Lower lobe of right lung (tissue), 2 donors: ENCODE results near the gene IFIT3. TPM values are rescaled to one million over a fixed set of nuclear protein-coding genes. Genes with fewer than 3 reads are reported as not detected.
A peak's percentile ranks its signal among the peaks of the same experiment; 100 is the strongest.
"Not testable (repeated sequence)": the region's sequence is repeated elsewhere in the genome, so short reads cannot be mapped to it uniquely, and the experiment has no call there.

Experiments used
- ATAC-seq, 2 donors: fragments of 200-7000 bp; cut with Tn5 transposase; one replicate each; pipeline ENCODE4 v1.9.1; 2020 to 2022; ENCODE audit warnings: mild to moderate bottlenecking in 2 of 2, moderate library complexity in 2 of 2
- DNase-seq: peaks from one replicate; pipeline ENCODE4 v3.0.0-alpha.2; 2020
- H3K27ac ChIP-seq: fragments of 200-600 bp; one replicate; pipeline ENCODE4 v1.8.0; 2022
- H3K27me3 ChIP-seq: fragments of 200-600 bp; one replicate; pipeline ENCODE4 v1.8.0; 2022; ENCODE audit warnings: low read depth
- H3K36me3 ChIP-seq: fragments of 200-600 bp; one replicate; pipeline ENCODE4 v1.8.0; 2022; ENCODE audit warnings: mild to moderate bottlenecking
- H3K4me1 ChIP-seq: fragments of 200-600 bp; one replicate; pipeline ENCODE4 v1.8.0; 2022
- H3K4me3 ChIP-seq: fragments of 200-600 bp; one replicate; pipeline ENCODE4 v1.8.0; 2022; ENCODE audit warnings: mild to moderate bottlenecking
- H3K9me3 ChIP-seq: fragments of 200-600 bp; one replicate; pipeline ENCODE4 v1.8.0; 2022
- intact Hi-C: fragments of 100-400 bp; cut with DNase I; formaldehyde crosslinking; loops from one replicate; pipeline ENCODE4 v1.11.0; 2022
- total RNA-seq: library from RNA; stranded (reverse); fragmentation: NEBNext Ultra II Directional; extraction: Animal tissue kit (Norgen Biotek cat#: 25700); gene quantifications from one replicate; pipeline ENCODE4 v1.2.1, GENCODE V29; 2021
- TF ChIP-seq, protein P1 (sequence below): fragments of 200-600 bp; IDR thresholded peaks from one replicate; pipeline ENCODE4 v1.8.0; 2022; ENCODE audit warnings: antibody characterized with exemption, mild to moderate bottlenecking
- donor health status: DM: no; HTN: yes; CAD: no; lungs with severe emphysema.

IFIT3 gene
- total RNA-seq, 1 donor from 2014 or later, result 117 TPM

DNA sequence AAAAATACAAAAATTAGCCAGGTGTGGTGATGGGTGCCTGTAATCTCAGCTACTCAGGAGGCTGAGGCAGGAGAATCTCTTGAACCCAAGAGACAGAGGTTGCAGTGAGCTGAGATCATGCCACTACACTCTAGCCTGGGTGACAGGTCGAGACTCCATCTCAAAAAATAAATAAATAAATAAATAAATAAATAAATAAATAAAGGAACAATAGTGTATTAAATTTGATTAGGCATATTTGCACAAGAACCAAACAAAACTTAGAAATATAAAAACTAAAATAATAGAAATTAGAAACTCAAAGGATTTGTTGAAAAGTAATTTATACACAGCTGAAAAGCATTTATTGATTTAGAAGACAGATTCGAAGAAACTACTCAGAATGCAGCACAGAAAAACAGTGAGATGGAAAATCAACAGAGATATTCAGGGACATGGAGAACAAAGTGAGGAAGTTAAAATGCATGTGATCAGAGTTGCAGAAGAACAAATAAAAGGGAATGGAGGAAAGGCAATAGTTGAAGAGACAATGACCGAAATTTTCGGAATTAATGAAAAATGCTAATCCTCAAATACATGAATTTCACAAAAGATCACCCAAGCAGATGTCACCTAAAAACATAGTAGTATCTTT lies 17.7 kb downstream of the IFIT3 start:
- H3K27ac ChIP-seq, result peak overlapping the region; percentile 9
- peaks cover 8% of the 10 kb centered on the region for H3K36me3 ChIP-seq
- H3K9me3 ChIP-seq, result no peaks in the 10 kb centered on the region
- peaks cover 47% of the 10 kb centered on the region for H3K4me1 ChIP-seq
- ATAC-seq (no peak), DNase-seq (no peak)
- H3K4me3 ChIP-seq, result no peak overlapping the region
- no peaks in the 10 kb centered on the region for H3K27me3 ChIP-seq
- TF ChIP-seq, protein P1, sequence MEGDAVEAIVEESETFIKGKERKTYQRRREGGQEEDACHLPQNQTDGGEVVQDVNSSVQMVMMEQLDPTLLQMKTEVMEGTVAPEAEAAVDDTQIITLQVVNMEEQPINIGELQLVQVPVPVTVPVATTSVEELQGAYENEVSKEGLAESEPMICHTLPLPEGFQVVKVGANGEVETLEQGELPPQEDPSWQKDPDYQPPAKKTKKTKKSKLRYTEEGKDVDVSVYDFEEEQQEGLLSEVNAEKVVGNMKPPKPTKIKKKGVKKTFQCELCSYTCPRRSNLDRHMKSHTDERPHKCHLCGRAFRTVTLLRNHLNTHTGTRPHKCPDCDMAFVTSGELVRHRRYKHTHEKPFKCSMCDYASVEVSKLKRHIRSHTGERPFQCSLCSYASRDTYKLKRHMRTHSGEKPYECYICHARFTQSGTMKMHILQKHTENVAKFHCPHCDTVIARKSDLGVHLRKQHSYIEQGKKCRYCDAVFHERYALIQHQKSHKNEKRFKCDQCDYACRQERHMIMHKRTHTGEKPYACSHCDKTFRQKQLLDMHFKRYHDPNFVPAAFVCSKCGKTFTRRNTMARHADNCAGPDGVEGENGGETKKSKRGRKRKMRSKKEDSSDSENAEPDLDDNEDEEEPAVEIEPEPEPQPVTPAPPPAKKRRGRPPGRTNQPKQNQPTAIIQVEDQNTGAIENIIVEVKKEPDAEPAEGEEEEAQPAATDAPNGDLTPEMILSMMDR, result no peak
- intact Hi-C loops, result no loop called here

DNA sequence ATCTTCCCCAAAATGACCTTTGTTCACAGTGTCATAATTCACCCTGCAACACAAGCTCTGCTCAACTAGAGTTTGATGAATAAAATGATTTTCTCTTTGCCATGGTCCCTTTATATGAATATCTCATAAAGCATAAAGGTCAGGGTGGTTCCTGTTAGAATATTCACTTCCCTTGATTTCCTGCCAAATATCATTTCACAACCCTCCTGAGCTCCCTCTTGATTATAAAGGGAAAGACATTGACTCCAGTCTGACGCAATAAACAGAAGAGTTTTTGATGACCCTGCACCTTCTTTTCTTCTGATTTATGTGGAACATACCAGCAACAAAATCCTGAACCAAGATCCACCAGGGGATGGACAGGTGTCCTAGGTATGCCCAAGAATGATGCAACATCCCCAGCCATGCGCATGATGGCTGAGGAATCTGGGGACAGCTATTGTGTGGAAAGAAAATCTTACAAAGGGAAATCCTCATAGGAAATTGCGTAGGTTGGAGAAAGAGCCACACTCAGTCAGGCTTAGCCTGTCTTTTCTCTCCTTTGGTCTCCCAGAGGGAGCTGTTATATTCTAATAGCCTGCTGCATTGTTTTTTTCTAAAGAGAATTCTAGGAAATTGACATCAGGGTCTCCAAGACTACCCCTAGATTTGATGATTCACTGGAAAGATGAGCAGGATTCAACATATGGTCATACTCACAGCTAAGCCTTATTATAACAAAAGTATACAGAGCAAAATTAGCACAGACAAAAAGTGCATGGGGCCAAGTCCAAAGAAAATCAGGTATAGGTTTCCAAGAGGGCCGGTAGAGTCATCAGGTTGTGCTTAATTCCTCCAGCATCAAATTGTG lies 18.8 kb downstream of the IFIT3 start:
- peaks cover 59% of the 10 kb centered on the region for H3K4me1 ChIP-seq
- intact Hi-C loops, result no loop called here
- H3K27ac ChIP-seq, result peak overlapping the region; percentile 9

DNA sequence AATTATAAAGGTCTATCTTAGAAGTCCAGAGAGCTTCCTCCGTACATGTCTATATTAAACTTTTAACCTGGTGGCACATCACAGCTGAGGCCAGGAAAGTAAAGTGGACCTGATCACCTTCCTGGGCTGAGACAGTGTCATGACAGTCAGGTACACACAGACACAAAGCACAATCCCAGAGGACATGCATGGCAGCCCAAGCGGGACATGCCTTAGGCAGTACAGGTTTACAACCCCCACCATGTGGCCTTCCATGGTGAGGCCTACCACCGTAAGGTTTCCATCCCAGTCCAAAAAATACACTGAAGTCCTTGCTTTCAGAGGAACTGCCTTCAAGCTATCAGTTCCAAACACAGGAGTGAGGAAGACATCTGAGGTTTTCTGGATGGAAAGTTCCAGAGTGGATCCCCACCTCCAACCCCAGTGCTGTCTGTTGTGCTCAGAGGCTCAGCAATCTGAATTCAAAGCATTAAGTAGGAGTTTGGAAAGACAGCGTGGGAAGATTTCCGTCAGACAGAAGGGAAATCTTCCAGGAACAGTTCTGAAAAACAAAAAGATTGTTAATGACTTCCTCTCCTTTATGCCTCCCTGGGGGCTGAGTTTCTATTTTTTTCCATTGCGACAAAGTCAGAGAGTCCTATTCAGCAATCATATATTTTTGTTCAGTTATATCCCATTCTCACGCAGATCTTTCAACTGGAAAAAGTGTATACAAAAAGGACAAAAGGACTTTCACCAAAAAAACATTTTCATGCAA lies 20.1 kb downstream of the IFIT3 start:
- Histone ChIP-seq H3K27ac (peak overlapping the region; percentile 9), H3K36me3 (no peaks in the 10 kb centered on the region), H3K4me1 (peaks cover 71% of the 10 kb centered on the region), H3K9me3 (no peaks in the 10 kb centered on the region), H3K4me3 (no peak overlapping the region), H3K27me3 (no peaks in the 10 kb centered on the region)
- no peak for DNase-seq
- intact Hi-C loops, result no loop called here
- no peak for ATAC-seq
- TF ChIP-seq, protein P1, result no peak

More for the DNA sequence above, 18.8 kb downstream of the IFIT3 start:
- Histone ChIP-seq H3K27me3 (no peaks in the 10 kb centered on the region), H3K36me3 (no peaks in the 10 kb centered on the region), H3K9me3 (no peaks in the 10 kb centered on the region), H3K4me3 (no peak overlapping the region)
- DNase-seq (no peak), ATAC-seq (peak; percentile 48 to 63)
- TF ChIP-seq, protein P1, result no peak

DNA sequence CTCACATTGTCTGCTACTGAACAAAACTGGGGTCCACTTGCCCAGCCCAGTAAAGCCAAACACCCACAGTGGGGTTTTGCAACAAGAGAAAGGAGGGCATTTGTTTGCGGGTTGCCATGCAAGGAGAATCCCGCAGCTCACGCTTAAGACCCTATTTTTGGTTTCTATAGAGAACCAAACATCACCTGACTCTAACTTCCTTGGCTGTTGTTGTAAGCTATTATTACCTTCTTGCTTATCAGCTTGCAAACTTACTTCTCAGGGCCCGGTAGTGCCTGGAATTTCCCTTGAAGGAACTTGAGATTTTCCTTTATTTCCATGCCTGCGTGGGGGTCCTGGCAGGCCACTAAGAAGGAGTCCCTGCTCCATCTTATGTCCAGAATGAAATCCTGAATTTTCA lies 20.7 kb downstream of the IFIT3 start:
- Histone ChIP-seq H3K4me3 (no peak overlapping the region), H3K36me3 (no peaks in the 10 kb centered on the region), H3K27me3 (no peaks in the 10 kb centered on the region), H3K9me3 (no peaks in the 10 kb centered on the region), H3K27ac (no peak overlapping the region), H3K4me1 (peaks cover 72% of the 10 kb centered on the region)
- intact Hi-C loops, result no loop called here
- ATAC-seq, result no peak
- TF ChIP-seq, protein P1, result no peak
- DNase-seq, result no peak

DNA sequence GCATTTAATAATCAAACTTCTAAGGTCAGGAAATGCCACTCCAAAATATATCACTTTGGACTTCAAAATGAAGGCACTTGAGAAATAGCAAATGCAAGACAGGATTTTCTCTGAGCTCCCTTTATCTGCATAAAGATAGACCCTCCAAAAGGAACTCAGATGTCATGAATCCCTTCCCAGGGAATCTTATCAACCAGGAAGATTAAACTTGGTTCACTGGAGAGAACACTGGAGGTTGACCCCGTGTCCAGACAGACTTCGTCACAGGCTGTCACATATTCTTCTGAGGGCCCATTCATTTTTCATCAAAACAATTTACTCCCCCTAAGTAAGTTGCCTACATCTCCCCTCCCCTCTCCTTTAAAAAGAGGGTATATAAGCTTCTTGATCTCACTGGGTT lies 21.2 kb downstream of the IFIT3 start:
- DNase-seq, result no peak
- intact Hi-C loops, result no loop called here
- H3K27me3 ChIP-seq, result no peaks in the 10 kb centered on the region
- no peaks in the 10 kb centered on the region for H3K9me3 ChIP-seq
- TF ChIP-seq, protein P1, result no peak
- ATAC-seq, result no peak
- peaks cover 72% of the 10 kb centered on the region for H3K4me1 ChIP-seq
- no peak overlapping the region for H3K4me3 ChIP-seq
- no peaks in the 10 kb centered on the region for H3K36me3 ChIP-seq
- no peak overlapping the region for H3K27ac ChIP-seq

DNA sequence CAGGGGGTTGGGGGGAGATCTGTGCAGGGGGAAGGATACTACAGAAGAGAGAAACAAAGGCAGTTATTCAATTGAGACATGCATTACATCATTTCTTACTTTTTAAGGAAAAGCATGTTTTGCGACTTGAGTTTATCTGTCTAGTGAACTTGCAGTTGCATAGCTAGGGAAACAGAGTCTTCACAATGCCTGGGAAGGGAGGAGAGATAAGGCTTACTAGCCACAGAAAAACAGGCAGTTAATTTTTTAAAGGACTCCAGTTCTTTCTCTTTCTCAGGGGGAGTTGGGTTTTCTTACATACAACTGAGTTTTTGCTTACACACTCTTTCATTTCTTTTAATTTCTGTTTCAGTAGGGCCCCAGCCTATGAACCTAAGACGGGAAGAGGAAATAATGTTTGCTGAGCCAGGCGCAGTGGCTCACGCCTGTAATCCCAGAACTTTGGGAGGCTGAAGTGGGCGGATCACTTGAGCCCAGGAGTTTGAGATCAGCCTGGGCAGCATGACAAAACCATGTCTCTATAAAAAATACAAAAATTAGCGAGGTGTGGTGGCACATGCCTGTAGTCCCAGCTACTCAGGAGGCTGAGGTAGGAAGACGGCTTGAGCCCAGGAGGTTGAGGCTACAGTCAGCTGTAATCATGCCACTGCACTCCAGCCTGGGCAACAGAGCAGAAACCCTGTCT lies 23.0 kb downstream of the IFIT3 start:
- H3K9me3 ChIP-seq, intact Hi-C loops, H3K36me3 ChIP-seq, H3K4me3 ChIP-seq, H3K27me3 ChIP-seq: not testable (repeated sequence)
- Histone ChIP-seq H3K4me1 (peaks cover 64% of the 10 kb centered on the region), H3K27ac (peak overlapping the region; percentile 79)
- DNase-seq (peak; percentile 59), ATAC-seq (peak; percentile 77 to 79)
